ENCODE results near the gene USF2.

The USF2 gene

DNA sequence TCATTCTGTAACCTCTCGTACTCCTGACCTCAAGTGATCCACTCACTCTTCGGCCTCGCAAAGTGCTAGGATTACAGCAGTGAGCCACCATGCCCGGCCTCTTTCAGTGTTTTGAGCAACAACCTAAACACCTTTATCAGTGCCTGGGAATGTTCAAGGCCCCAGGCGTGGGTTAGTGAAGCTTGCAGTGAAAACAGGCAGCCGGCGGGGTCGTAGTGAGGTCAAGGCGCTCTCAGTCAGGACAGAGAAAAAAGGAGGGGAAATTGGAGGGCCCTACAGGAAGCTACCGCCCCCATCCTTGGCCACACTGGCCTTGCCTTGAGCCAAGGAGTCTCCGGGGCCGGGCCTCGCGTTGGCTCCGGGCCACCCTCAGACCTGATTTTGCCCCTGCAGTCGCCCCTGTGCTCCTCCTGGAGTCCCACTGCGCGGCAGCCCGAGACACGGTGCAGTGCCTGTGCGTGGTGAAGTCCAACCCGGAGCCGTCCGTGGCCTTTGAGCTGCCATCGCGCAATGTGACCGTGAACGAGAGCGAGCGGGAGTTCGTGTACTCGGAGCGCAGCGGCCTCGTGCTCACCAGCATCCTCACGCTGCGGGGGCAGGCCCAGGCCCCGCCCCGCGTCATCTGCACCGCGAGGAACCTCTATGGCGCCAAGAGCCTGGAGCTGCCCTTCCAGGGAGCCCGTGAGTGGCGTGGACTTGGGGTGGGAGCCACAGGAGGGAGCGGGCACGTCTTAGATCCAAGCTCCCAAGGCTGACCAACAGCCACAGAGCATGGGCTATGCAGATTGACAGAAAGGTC is 40.9 kb downstream of the USF2 start:
- DNase-seq, result peak in 1 of 42 donors; percentile 40
- intact Hi-C loops (cut with DNase I), result no loop called here

DNA sequence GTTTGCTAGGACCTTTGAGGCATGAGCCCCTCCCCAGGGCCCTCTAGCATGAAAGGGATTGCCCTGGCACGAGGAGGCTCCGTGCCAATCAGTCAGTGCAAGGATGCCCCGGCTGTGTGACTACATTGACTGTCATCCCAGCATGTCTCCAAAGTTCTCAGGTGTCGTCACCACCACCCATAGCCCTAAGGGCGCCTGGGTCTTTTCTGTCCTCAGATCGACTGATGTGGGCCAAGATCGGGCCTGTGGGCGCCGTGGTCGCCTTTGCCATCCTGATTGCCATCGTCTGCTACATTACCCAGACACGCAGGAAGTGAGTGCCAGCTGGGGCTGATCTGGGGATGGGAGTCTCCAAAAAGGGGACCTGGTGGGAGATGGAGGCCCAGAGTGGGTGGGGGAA is 41.6 kb downstream of the USF2 start:
- DNase-seq, result no peak
- intact Hi-C loops (cut with DNase I), result no loop called here

- intact Hi-C loops (cut with DNase I), result no loop called here
- DNase-seq, result no peak
Observed at GRCh38 chr19:35310811-35311465, 42.2 kb downstream of the USF2 start.

DNA sequence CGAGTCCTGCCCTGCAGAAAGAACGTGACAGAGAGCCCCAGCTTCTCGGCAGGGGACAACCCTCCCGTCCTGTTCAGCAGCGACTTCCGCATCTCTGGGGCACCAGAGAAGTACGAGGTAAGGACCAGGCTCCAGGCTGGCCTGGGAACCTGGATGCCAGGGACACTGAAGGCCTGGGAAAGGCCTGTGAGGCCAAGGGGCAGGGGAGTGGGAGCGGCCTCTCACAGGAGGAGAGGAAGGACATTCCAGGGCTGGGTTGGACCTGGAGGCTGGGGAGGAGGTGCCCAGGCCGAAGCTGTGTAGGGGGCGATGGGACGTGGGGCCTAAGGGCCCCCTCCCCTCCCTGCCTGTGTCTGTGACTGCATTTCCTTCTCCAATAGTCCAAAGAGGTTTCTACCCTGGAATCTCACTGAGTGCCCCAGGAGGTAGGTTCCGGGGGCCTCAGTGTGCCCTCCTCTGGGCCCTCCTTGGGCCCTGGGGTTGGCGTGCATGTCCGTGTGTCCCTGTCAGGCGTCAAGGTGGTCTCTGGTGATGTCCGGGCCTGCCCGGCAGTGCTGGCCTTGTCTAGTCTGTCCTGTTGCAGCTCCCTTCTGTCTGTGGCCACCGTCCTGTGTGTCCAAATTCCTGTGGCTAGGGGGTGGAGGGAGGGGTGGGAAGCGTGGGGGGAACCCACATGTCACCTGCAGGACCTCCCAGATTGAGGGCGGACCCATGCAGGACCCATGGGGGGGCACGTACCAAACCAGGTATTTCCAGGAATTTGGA is 43.3 kb downstream of the USF2 start:
- intact Hi-C loops (cut with DNase I), result no loop called here
- DNase-seq, result no peak

GRCh38 chr19:35313587-35313986 is 44.8 kb downstream of the USF2 start:
- DNase-seq, result no peak
- intact Hi-C loops (cut with DNase I), result no loop called here

- DNase-seq, result no peak
- intact Hi-C loops (cut with DNase I), result no loop called here
Observed at GRCh38 chr19:35314031-35314430, 45.3 kb downstream of the USF2 start.

DNA sequence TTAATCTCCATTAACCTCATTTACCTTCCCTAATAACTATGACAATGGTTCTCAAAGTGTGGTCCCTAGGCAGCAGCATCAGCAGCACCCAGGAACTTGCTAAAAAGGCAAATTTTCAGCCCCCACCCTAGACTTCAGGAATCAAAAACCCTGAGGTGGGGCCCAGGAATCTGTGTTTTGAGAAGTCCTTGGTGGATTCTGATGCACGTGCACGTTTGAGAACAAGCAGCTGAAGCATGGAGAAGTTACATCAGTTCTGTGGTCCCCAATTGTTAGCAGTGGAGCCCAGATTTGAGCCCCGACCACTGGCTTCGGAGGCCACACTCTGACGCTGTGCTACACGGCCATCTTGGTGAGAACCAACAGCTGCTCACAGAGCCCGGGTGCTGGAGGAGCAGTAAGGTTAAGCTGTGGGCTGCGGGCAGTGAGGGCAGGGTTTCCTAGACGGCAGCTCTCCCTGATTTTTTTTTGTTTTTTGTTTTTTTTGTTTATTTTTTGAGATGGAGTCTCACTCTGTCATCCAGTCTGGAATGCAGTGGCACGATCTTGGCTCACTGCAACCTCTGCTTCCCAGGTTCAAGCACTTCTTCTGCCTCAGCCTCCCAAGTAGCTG is 46.2 kb downstream of the USF2 start:
- intact Hi-C loops (cut with DNase I), result no loop called here
- DNase-seq, result no peak

DNA sequence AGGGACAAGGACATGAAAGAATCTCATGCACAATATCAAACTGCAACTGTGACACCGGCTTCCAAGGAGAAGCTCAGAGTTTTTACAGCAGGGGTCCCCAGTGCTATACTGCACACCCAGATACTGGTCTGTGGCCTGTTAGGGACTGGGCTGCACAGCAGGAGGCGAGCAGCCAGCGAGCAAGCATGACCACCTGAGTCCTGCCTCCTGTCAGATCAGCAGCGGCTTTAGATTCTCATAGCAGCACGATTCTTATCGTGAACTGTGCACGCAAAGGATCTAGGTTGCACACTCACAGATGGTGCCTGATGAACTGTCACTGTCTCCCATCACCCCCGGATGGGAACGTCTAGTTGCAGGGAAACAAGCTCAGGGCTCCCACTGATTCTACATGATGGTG is 47.1 kb downstream of the USF2 start:
- intact Hi-C loops (cut with DNase I), result no loop called here
- DNase-seq, result no peak

DNA sequence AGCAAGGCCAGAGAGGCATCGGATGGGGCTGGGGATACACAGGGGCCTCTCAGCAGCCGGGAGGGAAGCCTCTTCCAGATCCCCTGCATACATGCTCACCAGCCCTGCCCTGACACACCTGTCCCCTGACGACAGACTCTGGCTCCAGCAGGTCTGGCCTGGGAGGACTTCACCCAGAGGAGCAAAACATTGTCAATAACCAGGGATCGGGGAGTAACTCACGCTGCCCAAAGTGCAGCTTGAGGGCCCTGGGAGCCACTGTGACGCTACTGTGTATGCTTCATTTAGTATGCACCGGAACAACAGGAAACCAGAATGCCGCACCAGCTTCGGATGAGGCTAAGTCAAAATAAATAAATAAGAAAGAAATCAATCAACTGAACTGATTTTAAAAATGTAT is 47.8 kb downstream of the USF2 start:
- DNase-seq, result no peak
- intact Hi-C loops (cut with DNase I), result no loop called here

- no peak for DNase-seq
- intact Hi-C loops (cut with DNase I), result no loop called here
Observed at GRCh38 chr19:35317464-35318043, 48.8 kb downstream of the USF2 start.

DNA sequence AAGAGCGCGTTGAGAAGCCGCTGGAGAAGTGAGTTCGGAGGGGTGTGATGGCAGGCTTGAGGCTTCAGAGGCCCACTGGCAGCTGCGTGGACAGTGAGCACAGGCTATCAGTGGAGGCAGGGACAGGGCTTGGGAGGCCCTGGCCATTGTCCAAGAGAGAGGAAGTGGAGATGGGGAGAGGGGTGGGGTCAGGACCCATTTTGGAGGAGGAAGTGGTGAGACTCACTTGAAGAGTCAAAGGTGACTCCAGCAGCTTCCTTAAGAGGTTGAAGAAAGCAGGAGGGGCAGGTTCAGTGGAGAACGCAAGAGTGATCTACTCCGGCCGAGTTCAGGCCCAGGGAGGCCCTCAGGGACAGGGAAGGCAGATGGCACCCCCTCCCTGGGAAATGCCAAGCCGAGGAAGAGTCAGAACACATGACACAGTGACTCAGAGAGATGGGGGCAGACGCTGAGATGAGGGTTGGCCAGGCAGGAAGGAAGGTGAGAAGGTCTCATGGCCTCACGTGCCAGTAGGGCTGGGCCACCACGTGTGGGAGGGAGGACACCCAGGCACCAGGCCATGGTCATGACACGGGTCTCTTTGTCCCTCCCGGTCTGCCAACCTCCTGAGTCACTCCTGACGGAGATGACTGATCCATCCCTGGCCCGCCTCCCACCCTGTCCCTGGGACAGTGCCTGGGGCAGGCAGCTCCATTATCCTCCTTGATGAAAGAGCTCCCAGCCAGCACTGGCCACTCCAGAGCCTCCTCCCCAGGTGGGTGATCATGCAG is 50.1 kb downstream of the USF2 start:
- intact Hi-C loops (cut with DNase I), result no loop called here
- peak; percentile 33 to 95 (median 79) for DNase-seq

- no peak for DNase-seq
- intact Hi-C loops (cut with DNase I), result no loop called here
Observed at GRCh38 chr19:35320065-35320713, 51.4 kb downstream of the USF2 start.

GRCh38 chr19:35321291-35321690 is 52.5 kb downstream of the USF2 start:
- intact Hi-C loops (cut with DNase I), result no loop called here
- no peak for DNase-seq

GRCh38 chr19:35322014-35322413 is 53.3 kb downstream of the USF2 start:
- no peak for DNase-seq
- intact Hi-C loops (cut with DNase I), result no loop called here

DNA sequence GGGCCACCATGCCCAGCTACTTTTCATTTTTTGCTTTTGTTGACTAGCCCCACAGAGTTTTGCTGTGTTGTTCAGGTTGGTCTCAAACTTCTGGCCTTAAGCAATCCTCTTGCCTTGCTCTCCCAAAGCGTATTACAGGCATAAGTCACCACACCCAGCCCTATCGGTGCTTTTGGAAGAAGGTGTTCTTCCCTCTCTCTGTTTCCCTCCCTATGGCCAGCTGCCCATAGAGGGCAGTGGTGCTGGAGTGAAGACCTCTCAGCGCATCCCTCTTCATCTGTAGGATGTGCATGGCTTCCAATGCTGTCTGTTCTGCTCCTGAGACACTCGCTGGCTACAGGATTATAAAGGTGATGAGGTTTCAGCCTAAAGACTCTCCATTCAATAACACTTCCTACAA is 58.9 kb downstream of the USF2 start:
- intact Hi-C loops (cut with DNase I), result no loop called here
- DNase-seq, result no peak

- DNase-seq, result no peak
- intact Hi-C loops (cut with DNase I), result no loop called here
Observed at GRCh38 chr19:35328851-35329285, 60.1 kb downstream of the USF2 start, which contains the start of gene CD22. TSS of gene CD22 (plus strand) at chr19:35329187. CDS start at chr19:35332041, 2,854 bp downstream.

GRCh38 chr19:35329323-35329722 is 60.6 kb downstream of the USF2 start:
- intact Hi-C loops (cut with DNase I), result no loop called here
- DNase-seq, result no peak

Data from head of caudate nucleus (tissue), 42 donors.